Cardiac muscle cell (in vitro differentiated cells and primary cell): ENCODE data around the gene LILRA6. TPM values are rescaled to one million over a fixed set of nuclear protein-coding genes. Genes with fewer than 3 reads are reported as not detected.
"Not testable (repeated sequence)": the region's sequence is repeated elsewhere in the genome, so short reads cannot be mapped to it uniquely, and the experiment has no call there.

ENCODE experiments used
- DNase-seq, 2 donors: peaks; one replicate each; pipeline versions ENCODE4 v3.0.0 to v3.0.0-alpha.2; 2010 to 2017; ENCODE audit warnings: low read depth in 1 of 2, low spot score in 1 of 2
- H3K27ac ChIP-seq: fragments of 200-600 bp; sonication (generic); 2 replicates; pipeline ENCODE4 v1.5.1; 2016
- H3K27me3 ChIP-seq: fragments of 200-600 bp; sonication (generic); 2 replicates; pipeline ENCODE4 v1.6.0; 2016; ENCODE audit warnings: control low read depth
- H3K36me3 ChIP-seq: fragments of 200-600 bp; sonication (generic); 2 replicates; pipeline ENCODE4 v1.5.1; 2016; ENCODE audit warnings: control low read depth
- H3K4me1 ChIP-seq: fragments of 200-600 bp; sonication (generic); 2 replicates; pipeline ENCODE4 v1.8.1; 2017; ENCODE audit warnings: low read depth, mild to moderate bottlenecking, mixed run types
- H3K4me3 ChIP-seq: fragments of 200-600 bp; sonication (generic); 2 replicates; pipeline ENCODE4 v1.5.1; 2016; ENCODE audit warnings: mild to moderate bottlenecking
- H3K9me3 ChIP-seq: fragments of 200-600 bp; sonication (generic); 2 replicates; pipeline ENCODE4 v1.5.1; 2017; ENCODE audit warnings: low read depth, mild to moderate bottlenecking, control low read depth
- polyA plus RNA-seq: library from polyadenylated mRNA; unstranded; fragments of >200 nt; fragmentation: Nextera tagmentation; extraction: Ambion mirVana; gene quantifications from 2 replicates; pipeline ENCODE4 v1.2.1, GENCODE V29; 2016
- total RNA-seq: library from RNA; depleted of rRNA; stranded (reverse); fragments of >200 nt; gene quantifications from 2 replicates; pipeline ENCODE4 v1.2.3, GENCODE V29; 2016
- TF ChIP-seq, protein P1 (sequence below): IDR thresholded peaks from 2 replicates; pipeline ENCODE4 v1.5.1; 2012; ENCODE audit warnings: low read depth, mild to moderate bottlenecking, low read length

LILRA6 gene
- total and polyA plus RNA-seq, 2 experiments from 2014 or later = 0.15 to 0.27 TPM

DNA sequence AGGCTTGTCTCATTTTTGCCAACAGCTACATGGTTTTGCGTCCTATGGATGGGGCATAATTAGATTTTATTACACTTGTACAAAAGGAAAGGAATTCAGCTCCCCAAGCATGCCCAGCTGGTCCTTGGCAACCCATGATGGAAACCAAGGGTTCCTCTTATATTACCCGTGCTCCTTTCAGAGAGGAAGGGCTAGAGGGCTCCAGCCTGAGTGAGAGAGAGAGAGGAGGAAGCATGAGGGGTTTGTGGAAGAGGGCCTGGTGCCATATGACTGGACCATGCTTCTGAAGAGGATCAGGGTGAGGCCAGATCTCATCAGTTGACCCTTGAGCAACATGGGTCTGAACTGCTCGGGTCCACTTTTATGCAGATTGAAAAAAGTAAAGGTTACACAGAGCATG, 45.5 kb downstream of the LILRA6 start:
- Histone ChIP-seq H3K27me3 (no peaks in the 10 kb centered on the region), H3K36me3 (peaks cover 20% of the 10 kb centered on the region), H3K27ac (no peak overlapping the region), H3K4me3 (no peak overlapping the region), H3K4me1 (peaks cover 11% of the 10 kb centered on the region), H3K9me3 (no peaks in the 10 kb centered on the region)
- TF ChIP-seq, protein P1, sequence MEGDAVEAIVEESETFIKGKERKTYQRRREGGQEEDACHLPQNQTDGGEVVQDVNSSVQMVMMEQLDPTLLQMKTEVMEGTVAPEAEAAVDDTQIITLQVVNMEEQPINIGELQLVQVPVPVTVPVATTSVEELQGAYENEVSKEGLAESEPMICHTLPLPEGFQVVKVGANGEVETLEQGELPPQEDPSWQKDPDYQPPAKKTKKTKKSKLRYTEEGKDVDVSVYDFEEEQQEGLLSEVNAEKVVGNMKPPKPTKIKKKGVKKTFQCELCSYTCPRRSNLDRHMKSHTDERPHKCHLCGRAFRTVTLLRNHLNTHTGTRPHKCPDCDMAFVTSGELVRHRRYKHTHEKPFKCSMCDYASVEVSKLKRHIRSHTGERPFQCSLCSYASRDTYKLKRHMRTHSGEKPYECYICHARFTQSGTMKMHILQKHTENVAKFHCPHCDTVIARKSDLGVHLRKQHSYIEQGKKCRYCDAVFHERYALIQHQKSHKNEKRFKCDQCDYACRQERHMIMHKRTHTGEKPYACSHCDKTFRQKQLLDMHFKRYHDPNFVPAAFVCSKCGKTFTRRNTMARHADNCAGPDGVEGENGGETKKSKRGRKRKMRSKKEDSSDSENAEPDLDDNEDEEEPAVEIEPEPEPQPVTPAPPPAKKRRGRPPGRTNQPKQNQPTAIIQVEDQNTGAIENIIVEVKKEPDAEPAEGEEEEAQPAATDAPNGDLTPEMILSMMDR = no peak
- DNase-seq = no peak

DNA sequence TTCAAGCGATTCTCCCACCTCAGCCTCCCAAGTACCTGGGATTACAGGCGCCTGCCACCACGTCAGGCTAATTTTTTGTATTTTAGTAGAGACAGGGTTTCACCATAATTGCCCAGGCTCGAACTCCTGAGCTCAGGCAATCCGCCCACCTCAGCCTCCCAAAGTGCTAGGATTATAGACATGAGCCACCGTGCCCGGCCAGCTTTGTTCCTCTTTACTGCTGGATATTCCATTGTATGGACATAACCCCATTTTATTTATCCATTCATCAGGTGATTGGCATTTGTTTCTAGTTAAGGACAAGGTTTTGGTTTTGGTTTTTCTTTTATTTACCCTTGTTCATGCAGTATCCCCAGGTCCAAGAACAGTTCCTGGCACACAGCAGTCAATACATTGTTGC, 46.1 kb downstream of the LILRA6 start:
- Histone ChIP-seq H3K4me1 (peaks cover 8% of the 10 kb centered on the region), H3K9me3 (no peaks in the 10 kb centered on the region), H3K36me3 (peaks cover 14% of the 10 kb centered on the region), H3K27me3 (no peaks in the 10 kb centered on the region), H3K4me3 (no peak overlapping the region), H3K27ac (no peak overlapping the region)
- TF ChIP-seq, protein P1 = no peak
- DNase-seq = no peak

DNA sequence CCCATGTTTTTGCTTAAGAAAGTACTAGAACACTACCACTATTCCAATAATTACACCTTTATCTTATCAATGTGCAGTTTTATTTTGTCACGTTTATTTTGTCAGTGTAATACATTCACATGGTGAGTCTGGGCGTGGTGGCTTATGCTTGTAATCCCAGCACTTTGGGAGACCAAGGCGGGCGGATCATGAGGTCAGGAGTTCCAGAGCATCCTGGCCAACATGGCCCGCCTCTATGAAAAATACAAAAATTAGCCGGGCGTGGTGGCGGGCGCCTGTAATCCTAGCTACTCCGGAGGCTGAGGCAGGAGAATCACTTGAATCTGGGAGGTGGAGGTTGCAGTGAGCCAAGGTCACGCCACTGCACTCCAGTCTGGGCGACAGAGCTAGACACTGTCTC, 48.1 kb downstream of the LILRA6 start:
- not testable (repeated sequence) for H3K9me3 ChIP-seq, H3K4me1 ChIP-seq, H3K27me3 ChIP-seq, DNase-seq, H3K4me3 ChIP-seq, H3K27ac ChIP-seq
- peaks cover 13% of the 10 kb centered on the region for H3K36me3 ChIP-seq

DNA sequence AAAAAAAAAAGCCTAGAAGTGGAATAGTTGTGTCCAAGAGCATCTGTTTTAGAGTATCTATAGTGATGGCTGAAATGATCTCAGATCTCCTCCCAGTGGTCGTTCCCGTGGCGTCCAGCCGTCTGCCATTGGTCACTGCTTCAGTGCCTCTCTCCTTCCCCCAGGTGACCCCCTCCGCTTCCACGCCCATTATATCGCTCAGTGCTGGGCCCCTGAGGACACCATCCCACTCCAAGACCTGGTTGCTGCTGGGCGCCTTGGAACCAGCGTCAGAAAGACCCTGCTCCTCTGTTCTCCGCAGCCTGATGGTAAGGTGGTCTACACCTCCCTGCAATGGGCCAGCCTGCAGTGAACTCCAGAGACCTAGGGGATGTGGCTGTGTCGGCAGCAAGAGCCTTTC, 49.6 kb downstream of the LILRA6 start:
- Histone ChIP-seq H3K9me3 (no peaks in the 10 kb centered on the region), H3K4me3 (no peak overlapping the region)
- no peak for DNase-seq

DNA sequence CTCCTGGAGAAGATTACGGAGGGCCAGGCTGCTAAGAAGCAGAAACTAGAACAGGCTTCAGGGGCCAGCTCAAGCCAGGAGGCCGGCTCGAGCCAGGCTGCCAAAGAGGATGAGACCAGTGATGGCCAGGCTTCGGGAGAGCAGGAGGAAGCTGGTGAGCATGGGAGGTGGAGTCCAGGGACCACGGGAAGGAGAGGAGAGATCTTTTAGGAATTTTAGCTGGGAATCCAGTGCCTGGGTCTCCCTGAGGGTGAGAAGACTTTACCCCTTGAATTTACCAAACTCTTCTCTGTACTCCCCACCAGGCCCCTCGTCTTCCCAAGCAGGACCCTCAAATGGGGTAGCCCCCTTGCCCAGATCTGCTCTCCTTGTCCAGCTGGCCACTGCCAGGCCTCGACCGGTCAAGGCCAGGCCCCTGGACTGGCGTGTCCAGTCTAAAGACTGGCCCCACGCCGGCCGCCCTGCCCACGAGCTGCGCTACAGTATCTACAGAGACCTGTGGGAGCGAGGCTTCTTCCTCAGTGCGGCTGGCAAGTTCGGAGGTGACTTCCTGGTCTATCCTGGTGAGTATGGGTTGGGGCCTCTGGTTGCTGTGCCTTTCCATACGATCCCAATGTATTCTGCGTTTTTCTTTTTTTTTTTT, 50.7 kb downstream of the LILRA6 start:
- Histone ChIP-seq H3K4me1 (peaks cover 11% of the 10 kb centered on the region), H3K9me3 (no peaks in the 10 kb centered on the region), H3K27me3 (no peaks in the 10 kb centered on the region), H3K27ac (peak overlapping the region; percentile 98), H3K4me3 (peak overlapping the region; percentile 62), H3K36me3 (peaks cover 13% of the 10 kb centered on the region)
- no peak for DNase-seq
- TF ChIP-seq, protein P1 = no peak

More for the DNA sequence above, 49.6 kb downstream of the LILRA6 start:
- H3K27ac ChIP-seq = no peak overlapping the region
- TF ChIP-seq, protein P1 = no peak
- H3K27me3 ChIP-seq = no peaks in the 10 kb centered on the region
- peaks cover 13% of the 10 kb centered on the region for H3K36me3 ChIP-seq
- peaks cover 10% of the 10 kb centered on the region for H3K4me1 ChIP-seq

DNA sequence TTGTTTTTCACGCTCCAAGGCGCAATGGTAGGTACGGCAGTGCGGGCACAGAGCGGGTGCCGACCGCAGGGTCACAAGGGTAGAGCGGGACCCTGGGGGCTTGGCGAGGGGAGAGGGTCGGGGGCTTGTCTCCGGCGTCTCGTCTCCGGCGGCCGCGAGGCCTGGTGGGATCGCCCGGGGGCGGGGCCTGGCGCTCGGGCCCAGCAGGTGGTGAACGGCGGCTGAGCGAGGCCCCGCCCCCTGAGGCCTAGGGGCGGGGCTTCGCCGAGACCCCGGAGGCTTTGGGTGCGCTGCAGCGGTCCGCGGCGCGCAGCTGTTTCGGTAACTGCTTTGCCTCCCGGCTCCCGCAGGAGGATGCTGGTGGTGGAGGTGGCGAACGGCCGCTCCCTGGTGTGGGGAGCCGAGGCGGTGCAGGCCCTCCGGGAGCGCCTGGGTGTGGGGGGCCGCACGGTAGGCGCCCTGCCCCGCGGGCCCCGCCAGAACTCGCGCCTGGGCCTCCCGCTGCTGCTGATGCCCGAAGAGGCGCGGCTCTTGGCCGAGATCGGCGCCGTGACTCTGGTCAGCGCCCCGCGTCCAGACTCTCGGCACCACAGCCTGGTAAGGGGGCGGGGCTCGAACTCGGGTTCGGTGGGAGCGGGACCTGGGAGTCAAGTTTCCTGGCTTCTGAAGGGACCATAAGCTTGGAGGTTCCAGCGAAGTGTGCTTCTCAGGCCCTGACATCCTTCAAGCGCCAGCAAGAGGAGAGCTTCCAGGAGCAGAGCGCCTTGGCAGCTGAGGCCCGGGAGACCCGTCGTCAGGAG, 51.4 kb downstream of the LILRA6 start, which contains the start of gene TSEN34:
Gene TSEN34 (plus strand): TSS at position 298 of the 800 bp plus-strand sequence. CDS start 57 bp downstream, at position 355.
- Histone ChIP-seq H3K4me3 (peak within 1 kb of the TSS; percentile 62), H3K4me1 (peaks cover 11% of the 10 kb centered on the region), H3K27me3 (no peaks in the 10 kb centered on the region), H3K36me3 (peaks cover 13% of the 10 kb centered on the region), H3K27ac (peak within 1 kb of the TSS; percentile 98), H3K9me3 (no peaks in the 10 kb centered on the region)
- DNase-seq = peak; percentile 91 to 93
- TF ChIP-seq, protein P1 = no peak
